ENCODE results near the gene TRPC4.

TRPC4 gene

GRCh38 chr13:37788346-37788745, 81.2 kb downstream of the TRPC4 start:
- H3K4me1 Mint-ChIP-seq: no peaks in the 10 kb centered on the region
- DNase-seq (ENCODE audit: low spot score in 2 of 2) (no peak), ATAC-seq (ENCODE audit: low read depth) (no peak)
- H3K4me3 Mint-ChIP-seq: no peak overlapping the region
- H3K27me3 Mint-ChIP-seq: no peaks in the 10 kb centered on the region
- no peak overlapping the region for H3K27ac Mint-ChIP-seq
- H3K9me3 Mint-ChIP-seq: peaks cover 3% of the 10 kb centered on the region
- no peaks in the 10 kb centered on the region for H3K36me3 Mint-ChIP-seq

DNA sequence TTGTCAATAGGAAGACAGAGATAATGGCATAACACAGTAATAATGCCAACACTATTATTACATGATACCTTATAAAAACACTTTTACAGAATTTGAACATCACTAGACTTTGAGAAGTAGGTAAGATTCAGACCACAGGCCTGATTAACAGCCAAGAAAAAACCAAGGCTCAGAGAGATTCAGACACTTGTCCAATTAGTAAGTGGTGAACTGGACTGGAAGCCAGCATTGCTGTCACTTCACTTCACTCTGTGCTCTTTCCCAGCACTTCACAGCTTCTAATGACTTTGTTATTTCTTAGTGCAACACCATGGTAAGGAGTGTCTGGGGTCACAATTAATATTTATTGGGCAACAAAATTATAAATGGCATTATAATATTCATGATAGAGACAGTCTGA, 91.9 kb downstream of the TRPC4 start:
- no peak overlapping the region for H3K27ac Mint-ChIP-seq
- no peaks in the 10 kb centered on the region for H3K9me3 Mint-ChIP-seq
- DNase-seq (ENCODE audit: low spot score in 2 of 2): no peak
- H3K4me3 Mint-ChIP-seq: no peak overlapping the region
- H3K4me1 Mint-ChIP-seq: no peaks in the 10 kb centered on the region
- H3K36me3 Mint-ChIP-seq: no peaks in the 10 kb centered on the region
- no peaks in the 10 kb centered on the region for H3K27me3 Mint-ChIP-seq
- no peak for ATAC-seq (ENCODE audit: low read depth)

DNA sequence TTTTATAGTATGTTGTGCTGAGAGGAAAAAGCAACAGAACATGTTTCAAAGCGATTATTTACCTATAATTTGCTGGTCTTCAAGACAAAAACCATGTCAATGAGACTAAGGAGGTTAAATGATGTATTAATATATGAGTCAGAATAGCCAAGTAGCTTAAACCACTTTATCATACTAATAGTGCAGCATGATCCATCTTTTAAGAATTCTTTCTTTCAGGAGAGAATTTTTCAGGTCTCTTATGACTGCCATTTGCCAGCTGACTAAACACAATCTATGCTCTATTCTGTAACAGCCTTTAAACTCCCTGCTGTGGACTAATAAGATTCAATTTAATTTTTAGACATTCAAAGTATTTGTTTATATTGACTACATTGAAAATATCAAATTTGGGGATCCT, 93.7 kb downstream of the TRPC4 start:
- no peaks in the 10 kb centered on the region for H3K36me3 Mint-ChIP-seq
- H3K4me3 Mint-ChIP-seq: no peak overlapping the region
- no peaks in the 10 kb centered on the region for H3K9me3 Mint-ChIP-seq
- no peaks in the 10 kb centered on the region for H3K27me3 Mint-ChIP-seq
- DNase-seq (ENCODE audit: low spot score in 2 of 2): no peak
- H3K4me1 Mint-ChIP-seq: no peaks in the 10 kb centered on the region
- no peak overlapping the region for H3K27ac Mint-ChIP-seq
- ATAC-seq (ENCODE audit: low read depth): no peak

- ATAC-seq (ENCODE audit: low read depth): no peak
- Mint-ChIP-seq H3K9me3 (no peaks in the 10 kb centered on the region), H3K36me3 (no peaks in the 10 kb centered on the region), H3K27me3 (no peaks in the 10 kb centered on the region), H3K4me3 (no peak overlapping the region), H3K4me1 (no peaks in the 10 kb centered on the region), H3K27ac (no peak overlapping the region)
- no peak for DNase-seq (ENCODE audit: low spot score in 2 of 2)
Observed at GRCh38 chr13:37772644-37773043, 96.9 kb downstream of the TRPC4 start.

- Mint-ChIP-seq H3K27me3 (no peaks in the 10 kb centered on the region), H3K27ac (no peak overlapping the region), H3K9me3 (no peaks in the 10 kb centered on the region), H3K36me3 (no peaks in the 10 kb centered on the region), H3K4me1 (no peaks in the 10 kb centered on the region), H3K4me3 (no peak overlapping the region)
- ATAC-seq (ENCODE audit: low read depth): no peak
- no peak for DNase-seq (ENCODE audit: low spot score in 2 of 2)
Observed at GRCh38 chr13:37769545-37769944, 100.0 kb downstream of the TRPC4 start.

DNA sequence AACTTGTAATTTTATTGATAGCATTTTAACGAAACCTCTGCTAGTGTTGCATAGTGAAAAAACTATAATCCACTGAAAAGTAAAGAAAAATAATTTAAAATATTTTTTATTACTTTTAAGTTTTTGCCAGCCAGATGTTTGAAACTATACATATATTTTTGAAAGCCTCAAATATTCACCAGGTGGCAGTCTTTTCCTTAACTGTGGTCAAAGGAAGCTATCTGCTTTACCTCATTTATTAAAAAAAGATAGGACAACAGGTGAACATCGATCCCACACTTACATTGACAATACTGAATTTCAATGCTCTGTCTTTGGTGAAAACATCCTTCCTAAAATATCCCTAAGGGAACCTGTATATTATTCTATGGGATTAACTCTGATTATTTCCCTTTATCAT, 100.5 kb downstream of the TRPC4 start:
- Mint-ChIP-seq H3K4me1 (no peaks in the 10 kb centered on the region), H3K9me3 (no peaks in the 10 kb centered on the region), H3K27me3 (no peaks in the 10 kb centered on the region), H3K27ac (no peak overlapping the region), H3K36me3 (no peaks in the 10 kb centered on the region), H3K4me3 (no peak overlapping the region)
- no peak for DNase-seq (ENCODE audit: low spot score in 2 of 2)
- ATAC-seq (ENCODE audit: low read depth): no peak

GRCh38 chr13:37766502-37766901, 103.1 kb downstream of the TRPC4 start:
- Mint-ChIP-seq H3K36me3 (no peaks in the 10 kb centered on the region), H3K27ac (no peak overlapping the region), H3K4me3 (no peak overlapping the region), H3K9me3 (no peaks in the 10 kb centered on the region), H3K27me3 (no peaks in the 10 kb centered on the region), H3K4me1 (no peaks in the 10 kb centered on the region)
- ATAC-seq (ENCODE audit: low read depth) (no peak), DNase-seq (ENCODE audit: low spot score in 2 of 2) (no peak)

DNA sequence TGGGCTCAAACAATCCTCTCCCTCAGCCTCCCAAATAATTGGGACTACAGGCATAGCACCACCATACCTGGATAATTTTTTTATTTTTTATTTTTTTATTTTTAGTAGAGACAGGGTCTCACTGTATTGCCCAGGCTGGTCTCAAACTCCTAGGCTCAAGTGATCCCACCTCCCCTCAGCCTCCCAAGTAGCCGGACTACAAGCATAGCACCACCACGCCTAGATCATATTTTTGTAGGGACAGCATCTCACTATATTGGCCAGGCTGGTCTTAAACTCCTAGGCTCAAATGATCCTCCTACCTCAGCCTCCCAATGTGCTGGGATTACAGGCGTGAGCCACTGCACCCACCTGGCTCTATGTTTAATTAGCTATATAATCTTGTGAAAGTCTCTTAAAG, 114.2 kb downstream of the TRPC4 start:
- Mint-ChIP-seq H3K9me3 (no peaks in the 10 kb centered on the region), H3K4me3 (no peak overlapping the region), H3K36me3 (no peaks in the 10 kb centered on the region), H3K4me1 (no peaks in the 10 kb centered on the region), H3K27me3 (no peaks in the 10 kb centered on the region), H3K27ac (no peak overlapping the region)
- ATAC-seq (ENCODE audit: low read depth): no peak
- no peak for DNase-seq (ENCODE audit: low spot score in 2 of 2)

- H3K27ac Mint-ChIP-seq: no peak overlapping the region
- no peak overlapping the region for H3K4me3 Mint-ChIP-seq
- no peaks in the 10 kb centered on the region for H3K27me3 Mint-ChIP-seq
- H3K9me3 Mint-ChIP-seq: peaks cover 3% of the 10 kb centered on the region
- no peaks in the 10 kb centered on the region for H3K36me3 Mint-ChIP-seq
- no peaks in the 10 kb centered on the region for H3K4me1 Mint-ChIP-seq
- no peak for ATAC-seq (ENCODE audit: low read depth)
- no peak for DNase-seq (ENCODE audit: low spot score in 2 of 2)
Observed at GRCh38 chr13:37753776-37754175, 115.8 kb downstream of the TRPC4 start.

DNA sequence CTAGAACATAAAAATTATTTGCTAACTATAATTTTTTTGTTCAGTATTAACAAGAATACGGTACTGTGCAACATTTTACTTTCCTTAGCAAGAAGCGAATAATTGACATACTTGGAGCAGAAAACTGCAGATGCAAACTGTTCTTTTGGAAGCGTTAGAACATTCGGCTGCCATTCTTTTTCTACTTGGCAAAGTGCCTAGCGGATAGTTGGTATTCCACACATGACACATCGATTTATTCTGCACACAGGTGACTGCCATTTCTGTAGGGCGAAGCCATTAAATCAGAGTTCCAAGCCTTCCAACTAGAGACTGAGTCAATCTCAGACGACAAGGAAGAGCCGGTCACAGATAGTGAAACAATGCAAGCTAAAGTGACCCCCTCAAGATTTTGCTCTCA, 117.4 kb downstream of the TRPC4 start:
- Mint-ChIP-seq H3K27me3 (no peaks in the 10 kb centered on the region), H3K4me1 (no peaks in the 10 kb centered on the region), H3K36me3 (no peaks in the 10 kb centered on the region), H3K4me3 (no peak overlapping the region), H3K27ac (no peak overlapping the region), H3K9me3 (peaks cover 3% of the 10 kb centered on the region)
- no peak for DNase-seq (ENCODE audit: low spot score in 2 of 2)
- ATAC-seq (ENCODE audit: low read depth): no peak

GRCh38 chr13:37751025-37751424, 118.5 kb downstream of the TRPC4 start:
- H3K4me3 Mint-ChIP-seq: no peak overlapping the region
- no peaks in the 10 kb centered on the region for H3K36me3 Mint-ChIP-seq
- DNase-seq (ENCODE audit: low spot score in 2 of 2): no peak
- H3K4me1 Mint-ChIP-seq: no peaks in the 10 kb centered on the region
- no peak overlapping the region for H3K27ac Mint-ChIP-seq
- H3K27me3 Mint-ChIP-seq: no peaks in the 10 kb centered on the region
- no peak for ATAC-seq (ENCODE audit: low read depth)
- peaks cover 3% of the 10 kb centered on the region for H3K9me3 Mint-ChIP-seq

DNA sequence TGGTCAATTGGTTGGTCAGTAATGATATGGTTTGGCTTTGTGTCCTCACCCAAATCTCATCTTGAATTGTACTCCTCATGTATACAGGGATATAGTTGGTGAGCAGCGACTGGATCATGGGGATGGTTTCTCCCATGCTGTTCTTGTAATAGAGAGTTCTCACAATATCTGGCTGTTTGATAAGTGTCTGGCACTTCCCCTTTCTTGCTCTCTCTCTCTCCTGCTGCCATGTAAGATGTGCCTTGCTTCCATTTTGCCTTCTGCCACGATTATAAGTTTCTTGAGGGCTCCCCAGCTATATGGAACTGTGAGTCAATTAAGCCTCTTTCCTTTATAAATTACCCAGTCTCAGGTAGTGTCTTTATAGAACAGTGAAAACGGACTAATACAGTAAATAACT, 120.7 kb downstream of the TRPC4 start:
- H3K36me3 Mint-ChIP-seq: no peaks in the 10 kb centered on the region
- H3K27ac Mint-ChIP-seq: no peak overlapping the region

DNA sequence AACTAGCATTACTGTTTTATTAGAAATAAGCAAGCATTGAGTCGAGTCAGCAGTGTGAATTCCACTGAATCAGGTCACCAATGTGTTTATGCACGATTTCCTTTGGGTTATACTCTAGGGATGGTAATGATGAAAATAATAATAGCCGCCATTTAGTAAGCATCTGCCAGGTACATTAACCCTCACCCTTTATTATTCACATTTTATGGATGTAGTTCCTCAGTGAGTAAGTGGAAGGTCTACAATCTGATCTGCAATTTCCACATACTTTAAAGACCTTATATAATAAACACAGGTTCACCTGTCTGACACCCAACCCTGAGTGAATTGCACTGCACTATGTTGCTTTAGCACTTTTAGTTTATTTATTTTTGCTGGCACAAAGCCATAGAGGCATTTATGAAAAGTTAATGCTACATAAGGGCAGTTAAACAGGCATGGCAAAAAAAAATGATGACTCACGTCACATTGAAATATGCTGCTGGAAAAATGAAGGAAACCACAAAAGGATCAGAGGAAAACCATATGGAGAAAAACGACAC, 122.4 kb downstream of the TRPC4 start:
- ATAC-seq (ENCODE audit: low read depth) (no peak), DNase-seq (ENCODE audit: low spot score in 2 of 2) (no peak)
- H3K36me3 Mint-ChIP-seq: no peaks in the 10 kb centered on the region
- peaks cover 3% of the 10 kb centered on the region for H3K9me3 Mint-ChIP-seq
- no peaks in the 10 kb centered on the region for H3K4me1 Mint-ChIP-seq
- no peak overlapping the region for H3K27ac Mint-ChIP-seq
- H3K27me3 Mint-ChIP-seq: no peaks in the 10 kb centered on the region
- H3K4me3 Mint-ChIP-seq: no peak overlapping the region

More for the DNA sequence above, 120.7 kb downstream of the TRPC4 start:
- ATAC-seq (ENCODE audit: low read depth) (no peak), DNase-seq (ENCODE audit: low spot score in 2 of 2) (no peak)
- Mint-ChIP-seq H3K27me3 (no peaks in the 10 kb centered on the region), H3K4me1 (no peaks in the 10 kb centered on the region), H3K9me3 (peaks cover 3% of the 10 kb centered on the region), H3K4me3 (no peak overlapping the region)

- no peak for ATAC-seq (ENCODE audit: low read depth)
- H3K27ac Mint-ChIP-seq: no peak overlapping the region
- no peak overlapping the region for H3K4me3 Mint-ChIP-seq
- DNase-seq (ENCODE audit: low spot score in 2 of 2): no peak
- no peaks in the 10 kb centered on the region for H3K27me3 Mint-ChIP-seq
- no peaks in the 10 kb centered on the region for H3K4me1 Mint-ChIP-seq
- no peaks in the 10 kb centered on the region for H3K36me3 Mint-ChIP-seq
- no peaks in the 10 kb centered on the region for H3K9me3 Mint-ChIP-seq
Observed at GRCh38 chr13:37741536-37741935, 128.0 kb downstream of the TRPC4 start.

GRCh38 chr13:37736045-37736444, 133.5 kb downstream of the TRPC4 start:
- H3K9me3 Mint-ChIP-seq: peaks cover 4% of the 10 kb centered on the region
- no peaks in the 10 kb centered on the region for H3K4me1 Mint-ChIP-seq
- DNase-seq (ENCODE audit: low spot score in 2 of 2) (no peak), ATAC-seq (ENCODE audit: low read depth) (no peak)
- H3K36me3 Mint-ChIP-seq: no peaks in the 10 kb centered on the region
- H3K4me3 Mint-ChIP-seq: no peak overlapping the region
- H3K27ac Mint-ChIP-seq: no peak overlapping the region
- no peaks in the 10 kb centered on the region for H3K27me3 Mint-ChIP-seq

Data from memory B cell (primary cell).